Measurements from ENCODE around the gene PLXNC1.

PLXNC1 gene

GRCh38 chr12:94157981-94158411 is 9.6 kb downstream of the PLXNC1 start:
- DNase-seq (ENCODE audit: low spot score), result peak; percentile 69

- DNase-seq (ENCODE audit: low spot score), result no peak
Measured at GRCh38 chr12:94158666-94159065, 10.3 kb downstream of the PLXNC1 start.

DNA sequence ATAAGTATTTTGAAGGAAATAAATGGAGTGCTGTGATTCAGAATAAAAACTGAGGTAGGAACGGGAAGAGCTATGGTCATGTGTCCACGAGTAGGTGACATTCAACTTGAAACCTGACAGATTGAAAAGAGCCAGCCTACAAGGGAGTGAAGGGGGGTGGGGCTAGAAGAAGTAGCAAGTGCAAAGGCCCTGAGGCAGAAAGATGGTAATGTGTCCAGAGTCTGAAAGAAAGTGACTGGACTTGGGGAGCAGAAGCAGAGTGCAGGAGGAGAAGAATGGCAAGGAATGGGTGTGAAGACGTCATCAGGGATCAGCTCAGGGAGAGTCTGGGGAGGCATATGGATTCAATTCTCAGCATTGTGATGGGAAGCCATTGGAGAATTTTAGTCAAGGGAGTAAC is 13.7 kb downstream of the PLXNC1 start:
- DNase-seq (ENCODE audit: low spot score), result no peak

- DNase-seq (ENCODE audit: low spot score), result no peak
Measured at GRCh38 chr12:94163850-94164249, 15.5 kb downstream of the PLXNC1 start.

DNA sequence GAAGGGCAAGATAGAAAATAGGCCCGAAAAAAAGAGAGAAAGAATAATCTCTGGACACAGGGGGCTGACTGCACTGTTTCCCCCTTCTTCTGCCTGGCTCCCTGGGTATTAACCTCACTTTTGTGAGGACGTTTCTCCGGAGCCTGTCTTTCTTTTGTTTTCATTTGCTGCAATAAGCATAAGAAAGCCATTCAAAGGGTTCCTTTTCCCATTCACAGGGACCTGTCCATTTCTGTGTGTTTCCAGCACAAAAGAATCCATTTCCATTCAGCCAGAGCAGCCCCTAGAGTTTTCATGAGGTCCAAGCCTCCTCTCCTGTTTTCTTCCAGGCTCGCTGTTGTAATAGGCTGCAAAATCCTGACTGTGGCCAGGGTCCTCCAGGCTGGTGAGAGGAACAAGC is 16.8 kb downstream of the PLXNC1 start:
- DNase-seq (ENCODE audit: low spot score), result no peak

DNA sequence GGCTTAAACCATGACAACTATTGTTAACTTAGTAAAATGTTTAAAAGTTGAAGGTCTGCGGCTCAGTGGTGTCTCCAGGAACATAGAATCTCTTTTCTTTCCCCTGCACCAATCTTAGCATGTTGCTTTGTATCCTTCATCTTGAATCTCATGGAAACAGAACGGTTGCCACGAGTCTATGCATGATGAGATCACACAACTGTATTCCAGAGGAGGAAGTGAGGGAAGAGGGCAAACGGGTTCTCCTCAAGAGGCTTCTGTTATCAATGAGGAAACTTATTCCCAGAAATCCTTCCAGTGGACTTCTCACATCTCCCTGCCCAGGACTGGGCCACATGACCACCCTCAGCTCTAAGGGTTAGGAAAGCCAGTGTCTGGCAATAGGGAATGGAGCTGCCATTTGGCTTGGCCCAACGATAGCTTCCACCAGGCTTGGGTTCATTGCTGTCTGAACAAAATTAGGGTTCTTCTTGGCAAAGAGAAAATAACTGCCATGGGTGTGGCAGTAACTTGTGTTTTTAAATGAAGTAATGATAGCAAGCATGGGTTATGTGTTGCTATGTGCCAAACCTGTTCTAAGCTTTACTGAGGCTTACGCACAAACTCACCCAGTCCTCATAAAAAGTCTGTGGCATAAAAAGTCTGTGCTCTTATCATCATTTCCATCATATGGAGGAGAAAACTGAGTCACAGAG is 17.4 kb downstream of the PLXNC1 start:
- no peak for DNase-seq (ENCODE audit: low spot score)

- DNase-seq (ENCODE audit: low spot score), result no peak
Measured at GRCh38 chr12:94167071-94167755, 18.8 kb downstream of the PLXNC1 start.

GRCh38 chr12:94167756-94168416 is 19.5 kb downstream of the PLXNC1 start:
- DNase-seq (ENCODE audit: low spot score), result no peak

- no peak for DNase-seq (ENCODE audit: low spot score)
Measured at GRCh38 chr12:94169495-94169894, 21.1 kb downstream of the PLXNC1 start.

DNA sequence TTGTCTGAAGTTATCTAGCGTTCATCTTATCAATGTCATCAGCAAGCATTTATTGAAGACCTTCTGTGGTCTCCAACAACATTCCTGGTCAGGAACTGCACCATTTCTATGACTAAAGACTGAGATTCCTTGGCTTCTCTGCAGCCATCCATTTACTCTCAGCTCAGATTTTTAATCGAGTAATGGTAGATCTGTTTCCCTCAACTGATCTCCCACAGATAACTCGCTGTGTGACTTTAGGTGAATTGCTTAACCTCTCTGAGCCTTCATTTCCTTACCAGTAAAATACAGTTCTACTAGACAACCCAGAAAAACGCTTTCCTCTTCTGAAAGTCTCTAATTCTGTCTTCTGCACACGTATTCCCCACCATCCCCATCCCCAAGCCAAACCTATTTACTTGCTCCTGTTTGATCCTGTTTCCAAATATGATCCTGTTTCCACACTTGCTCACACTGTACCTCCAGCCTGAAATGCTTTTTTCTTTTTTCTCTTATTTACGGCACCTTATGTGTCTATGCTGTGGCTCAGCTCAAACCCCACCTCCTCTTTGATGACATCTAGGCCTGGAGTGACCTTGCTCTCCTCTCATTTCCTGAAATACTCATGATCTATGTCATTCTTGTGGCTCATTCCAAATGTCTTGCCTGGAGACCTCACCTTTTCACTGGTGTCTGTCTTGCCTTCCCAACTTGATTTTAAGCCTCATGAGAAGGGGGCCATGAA is 21.8 kb downstream of the PLXNC1 start:
- DNase-seq (ENCODE audit: low spot score), result no peak

GRCh38 chr12:94170690-94171594 is 22.6 kb downstream of the PLXNC1 start:
- no peak for DNase-seq (ENCODE audit: low spot score)

GRCh38 chr12:94171595-94171930 is 23.2 kb downstream of the PLXNC1 start:
- no peak for DNase-seq (ENCODE audit: low spot score)

DNA sequence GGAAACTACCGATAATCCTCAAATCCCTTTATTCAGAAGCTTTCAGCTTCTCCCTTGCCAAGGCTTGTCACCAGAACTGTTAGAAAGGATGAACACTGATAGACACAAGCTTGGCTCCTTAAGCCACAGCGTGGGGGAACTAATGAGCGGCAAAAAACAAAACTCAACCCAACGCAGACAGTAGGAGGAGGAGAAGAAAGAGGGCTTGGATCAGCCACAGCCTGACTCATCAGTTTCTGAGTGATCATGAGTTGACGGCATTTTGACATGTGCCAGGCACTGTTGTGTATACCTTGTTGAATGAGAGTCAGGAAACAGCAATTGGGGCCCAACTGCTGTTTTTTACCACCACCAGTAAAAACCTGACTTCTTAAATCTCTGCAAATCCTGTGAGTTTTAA is 23.7 kb downstream of the PLXNC1 start:
- DNase-seq (ENCODE audit: low spot score), result no peak

DNA sequence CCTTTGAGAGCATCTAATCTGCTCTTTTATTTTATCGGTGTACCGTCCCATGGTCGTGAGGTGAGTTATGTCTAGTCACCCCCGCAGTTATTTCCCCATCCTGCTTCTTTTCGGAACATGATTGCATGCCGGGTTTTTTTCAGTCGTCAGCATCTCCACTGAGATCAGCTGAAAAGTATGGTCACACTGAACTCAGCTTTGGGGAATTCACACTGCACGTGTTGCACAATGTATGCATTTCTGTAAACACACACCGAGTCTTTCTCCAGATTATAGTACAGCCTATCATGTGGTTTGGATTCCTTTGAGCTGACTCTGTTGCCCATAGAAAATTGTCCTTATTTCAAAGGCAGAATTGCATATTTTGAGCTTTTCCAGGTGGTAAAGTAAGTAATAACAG is 24.6 kb downstream of the PLXNC1 start:
- peak; percentile 32 for DNase-seq (ENCODE audit: low spot score)

GRCh38 chr12:94173660-94174265 is 25.4 kb downstream of the PLXNC1 start:
- peak; percentile 81 for DNase-seq (ENCODE audit: low spot score)

- DNase-seq (ENCODE audit: low spot score), result peak; percentile 54
Measured at GRCh38 chr12:94174576-94174975, 26.2 kb downstream of the PLXNC1 start.

DNA sequence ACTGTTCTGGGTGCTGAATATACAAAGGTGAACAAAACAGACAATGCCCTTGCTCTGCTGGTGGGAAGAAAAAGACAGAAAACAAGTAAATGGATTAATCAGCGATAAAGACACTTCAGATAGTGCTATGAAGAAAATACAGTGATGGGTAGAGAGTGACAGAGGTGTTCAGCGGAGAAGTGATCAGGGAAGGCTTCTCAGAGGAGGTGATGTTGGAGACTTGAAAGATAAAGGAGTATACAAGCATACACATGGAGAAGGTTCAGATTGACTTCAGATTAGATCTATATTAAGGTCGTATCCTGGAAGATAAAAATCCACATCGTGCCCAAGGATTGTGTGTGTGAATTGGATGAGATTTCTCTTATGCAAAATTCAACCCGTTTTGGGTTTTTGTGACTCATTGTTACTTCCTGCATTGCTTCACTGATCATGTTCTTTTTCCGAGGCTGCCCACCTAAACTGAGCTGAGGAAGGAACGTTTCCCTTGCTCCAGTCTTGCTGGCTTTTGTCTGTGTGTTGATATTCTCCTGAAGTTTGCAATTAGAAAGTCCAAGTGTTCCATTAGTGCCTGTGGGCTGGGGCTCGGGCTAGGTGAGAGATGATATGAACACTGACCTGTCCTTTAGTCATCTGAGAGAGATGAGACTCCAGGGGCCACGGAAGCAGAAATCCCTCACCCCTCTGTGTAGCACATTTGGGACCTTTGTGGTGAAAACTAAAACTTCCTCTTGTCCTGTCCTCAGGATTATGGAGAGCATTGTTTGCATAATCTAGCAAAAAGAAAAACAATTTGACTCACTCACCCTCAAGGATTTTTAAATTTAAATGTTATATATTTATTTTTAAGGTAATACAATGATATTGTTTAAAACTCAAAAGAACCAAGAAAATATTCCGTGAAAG is 27.6 kb downstream of the PLXNC1 start:
- peak; percentile 48 for DNase-seq (ENCODE audit: low spot score)

DNA sequence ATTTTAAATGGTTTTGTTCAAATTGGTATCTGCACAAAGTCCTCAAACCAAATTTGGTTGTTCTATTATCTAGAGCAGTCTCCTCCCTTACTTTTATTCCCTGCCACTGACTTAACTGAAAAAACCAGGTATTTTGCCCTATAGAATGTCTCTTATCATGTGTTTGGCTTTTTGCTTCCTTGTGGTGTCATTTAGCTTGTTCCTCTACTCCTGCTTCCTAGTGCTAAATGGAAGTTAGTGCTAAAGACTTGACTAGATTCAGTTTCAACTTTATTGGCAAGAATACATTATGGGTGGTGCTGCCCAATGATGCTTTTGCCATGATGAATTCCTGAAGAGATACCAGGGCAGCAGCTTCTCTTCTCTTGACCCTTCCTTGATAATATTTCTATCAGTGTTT is 29.7 kb downstream of the PLXNC1 start:
- no peak for DNase-seq (ENCODE audit: low spot score)

GRCh38 chr12:94178882-94179281 is 30.5 kb downstream of the PLXNC1 start:
- no peak for DNase-seq (ENCODE audit: low spot score)

- DNase-seq (ENCODE audit: low spot score), result no peak
Measured at GRCh38 chr12:94179723-94180122, 31.3 kb downstream of the PLXNC1 start.

Measured in NAMALWA (cell line).